HG03280 (cell line): ENCODE measurements around the gene NOP9.
"Not testable (repeated sequence)": the region's sequence is repeated elsewhere in the genome, so short reads cannot be mapped to it uniquely, and the experiment has no call there.

Experiments used
- ATAC-seq: cut with Tn5 transposase; IDR thresholded peaks from one replicate; pipeline ENCODE4 v1.9.1; 2021; ENCODE audit warnings: mild to moderate bottlenecking, moderate library complexity; ENCODE audit not compliant: unreplicated experiment

The NOP9 gene

GRCh38 chr14:24342889-24343288 is 43.2 kb downstream of the NOP9 start:
- ATAC-seq, result no peak

- no peak for ATAC-seq
These were observed 44.4 kb downstream of the NOP9 start for GRCh38 chr14:24343795-24344660.

GRCh38 chr14:24347134-24347533 is 47.5 kb downstream of the NOP9 start:
- no peak for ATAC-seq

- ATAC-seq, result no peak
These were observed 48.5 kb downstream of the NOP9 start for GRCh38 chr14:24348186-24348585.

- ATAC-seq, result no peak
These were observed 50.1 kb downstream of the NOP9 start for GRCh38 chr14:24349742-24350141.

- ATAC-seq, result no peak
These were observed 51.9 kb downstream of the NOP9 start for GRCh38 chr14:24351517-24351916.

GRCh38 chr14:24353559-24354481 is 54.2 kb downstream of the NOP9 start:
- ATAC-seq, result no peak

GRCh38 chr14:24354482-24354825 is 54.8 kb downstream of the NOP9 start:
- not testable (repeated sequence) for ATAC-seq

GRCh38 chr14:24355009-24355408 is 55.4 kb downstream of the NOP9 start:
- ATAC-seq, result no peak

- no peak for ATAC-seq
These were observed 56.6 kb downstream of the NOP9 start for GRCh38 chr14:24356208-24356607.
